Left ventricle myocardium superior (tissue), 1 donor: ENCODE results near the gene TM2D1. TPM values are rescaled to one million over a fixed set of nuclear protein-coding genes. Genes with fewer than 3 reads are reported as not detected.

ENCODE experiments used
- ATAC-seq: fragments of 200-7000 bp; cut with Tn5 transposase; one replicate; pipeline ENCODE4 v1.9.1; 2020; ENCODE audit warnings: mild to moderate bottlenecking, moderate library complexity
- DNase-seq: peaks from one replicate; pipeline ENCODE4 v3.0.0-alpha.2; 2020
- intact Hi-C: fragments of 100-400 bp; cut with micrococcal nuclease; formaldehyde crosslinking; loops from one replicate; pipeline ENCODE4 v1.11.0; 2022
- total RNA-seq: library from RNA; stranded (reverse); fragmentation: NEBNext Ultra II Directional; extraction: Animal tissue kit (Norgen Biotek cat#: 25700); gene quantifications from one replicate; pipeline ENCODE4 v1.2.1, GENCODE V29; 2021
- donor health status: DM: no; HTN: yes; CAD: no; lungs with severe emphysema.

Gene TM2D1
- total RNA-seq, 1 donor from 2014 or later: 33.0 TPM

DNA sequence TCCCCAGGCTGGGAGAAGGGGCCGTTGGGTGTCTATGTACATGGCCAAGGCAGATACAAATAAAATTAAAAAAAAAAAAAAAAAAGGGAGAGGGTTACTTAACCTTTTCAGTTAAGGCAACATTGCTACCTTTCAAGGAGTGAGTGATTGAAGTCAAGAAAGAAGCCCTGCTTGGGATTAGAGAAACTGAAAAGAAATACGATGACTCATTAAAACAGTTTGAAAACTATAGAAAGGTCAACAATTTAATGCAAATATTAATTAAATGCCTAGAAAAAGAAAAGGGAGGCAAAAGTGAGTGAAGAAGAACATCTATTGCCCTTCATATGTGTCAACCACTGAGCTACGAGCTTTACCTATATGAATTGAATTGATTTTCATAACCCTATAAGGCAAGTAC lies 69.5 kb downstream of the TM2D1 start:
- intact Hi-C loops: no loop called here
- DNase-seq (no peak), ATAC-seq (no peak)

DNA sequence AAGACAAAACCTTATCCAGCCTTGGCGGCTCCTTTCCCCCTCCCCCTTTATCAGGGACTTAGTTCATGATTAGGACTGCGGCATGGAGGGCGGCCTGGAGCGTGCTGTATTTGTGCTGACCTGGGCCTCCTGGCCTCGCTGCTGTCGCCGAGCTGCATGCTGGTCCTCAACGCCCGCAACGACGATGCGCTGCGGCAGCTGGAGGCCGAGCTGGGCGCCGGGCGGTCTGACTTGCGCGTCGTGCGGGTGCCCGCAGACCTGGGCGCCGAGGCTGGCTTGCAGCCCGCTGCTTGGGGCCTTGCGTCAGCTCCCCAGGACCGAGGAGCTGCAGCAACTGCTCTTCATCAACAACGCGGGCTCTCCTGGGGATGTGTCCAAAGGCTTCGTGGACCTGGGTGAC lies 70.9 kb downstream of the TM2D1 start:
- no peak for ATAC-seq
- no peak for DNase-seq
- intact Hi-C loops: no loop called here

DNA sequence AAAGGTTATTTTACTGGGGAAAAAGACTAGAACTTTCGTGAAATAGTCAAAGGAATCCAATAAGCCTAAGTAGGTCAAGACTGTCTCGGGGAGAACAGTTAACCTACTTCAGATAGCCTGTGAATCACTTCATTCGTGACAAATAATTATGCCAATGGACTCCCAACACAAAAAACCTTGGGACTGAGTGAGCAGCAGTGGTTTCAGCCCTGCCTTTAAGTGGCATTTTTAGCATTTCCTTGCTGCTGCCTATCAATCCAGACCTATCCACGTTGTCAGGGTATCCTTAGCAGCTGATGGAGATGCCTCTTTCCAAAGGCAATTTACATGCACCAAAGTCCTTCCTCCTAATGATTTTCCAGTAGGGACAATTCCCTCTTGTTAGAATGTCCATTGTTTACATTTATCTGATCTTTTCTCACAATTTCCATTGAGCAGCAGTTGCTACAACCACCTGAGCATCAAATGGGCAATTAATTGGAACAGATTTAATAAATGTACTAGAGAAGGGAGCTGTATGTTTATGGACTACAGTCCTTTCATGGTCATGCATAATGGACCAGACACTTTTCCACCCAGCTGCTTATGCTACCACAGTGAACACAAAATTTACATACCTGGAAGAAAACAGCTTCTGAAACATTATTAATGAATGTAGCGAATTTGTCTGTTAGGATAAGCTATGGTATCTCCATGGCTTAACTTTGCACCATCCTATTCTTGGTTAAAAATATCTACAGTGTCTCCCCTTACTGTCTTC lies 75.8 kb downstream of the TM2D1 start:
- ATAC-seq (no peak), DNase-seq (no peak)
- intact Hi-C loops: no loop called here

DNA sequence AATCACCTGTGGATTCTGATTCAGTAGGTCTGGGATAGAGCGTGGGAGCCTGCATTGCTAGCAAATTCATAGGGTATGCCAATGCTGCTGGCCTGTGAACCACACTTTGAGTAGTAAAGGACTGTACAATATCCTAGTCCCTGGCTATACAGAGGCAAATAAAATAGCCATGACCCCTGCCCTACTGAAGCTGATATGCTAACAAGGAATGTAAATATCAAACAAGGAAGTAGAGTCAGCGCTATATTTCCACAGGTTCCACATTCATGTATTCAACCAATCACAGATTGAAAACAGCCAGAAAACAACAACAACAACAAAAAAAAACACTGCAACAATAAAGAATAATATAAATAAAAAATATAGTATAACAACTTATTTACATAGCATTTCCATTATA lies 77.8 kb downstream of the TM2D1 start:
- no peak for ATAC-seq
- DNase-seq: no peak
- intact Hi-C loops: no loop called here

DNA sequence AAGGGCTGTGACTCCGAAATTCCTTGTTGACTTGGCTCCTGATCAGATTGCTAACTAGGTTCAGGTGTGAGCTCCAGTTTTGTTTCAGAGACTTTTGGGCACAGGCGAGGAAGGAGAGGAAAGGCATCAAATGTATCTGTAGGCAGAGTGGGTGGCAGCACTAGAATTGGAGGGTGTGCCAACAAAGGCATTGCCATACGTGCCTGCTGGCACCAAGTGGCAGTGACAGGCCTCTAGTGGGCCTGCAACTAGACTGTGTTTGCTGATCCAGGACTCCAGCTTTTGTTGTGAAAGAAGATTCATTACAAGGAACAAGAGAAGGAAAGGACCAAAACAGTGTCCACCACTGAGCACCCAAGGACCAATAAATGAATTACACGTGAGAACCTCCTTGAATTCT lies 79.5 kb downstream of the TM2D1 start:
- ATAC-seq (no peak), DNase-seq (no peak)
- intact Hi-C loops: no loop called here

DNA sequence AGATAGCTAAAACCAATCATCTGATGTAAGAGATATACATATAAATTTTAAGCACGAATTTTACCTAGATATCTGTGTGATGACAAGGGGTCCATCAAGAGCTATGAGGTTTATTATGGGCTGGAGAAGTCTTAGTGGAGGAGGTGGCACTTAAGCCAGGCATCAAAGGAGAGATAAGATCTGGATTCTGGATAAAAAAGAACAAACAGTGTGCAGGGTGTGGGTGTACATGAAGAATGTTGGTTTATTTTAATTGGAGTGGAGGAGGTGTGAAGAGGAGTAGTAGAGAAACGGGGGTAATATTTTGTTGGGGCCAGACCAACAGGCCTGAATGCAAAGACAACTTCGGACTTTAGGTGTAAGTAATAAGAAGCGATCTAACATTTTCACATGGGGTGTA lies 80.6 kb downstream of the TM2D1 start:
- intact Hi-C loops: no loop called here
- ATAC-seq: no peak

DNA sequence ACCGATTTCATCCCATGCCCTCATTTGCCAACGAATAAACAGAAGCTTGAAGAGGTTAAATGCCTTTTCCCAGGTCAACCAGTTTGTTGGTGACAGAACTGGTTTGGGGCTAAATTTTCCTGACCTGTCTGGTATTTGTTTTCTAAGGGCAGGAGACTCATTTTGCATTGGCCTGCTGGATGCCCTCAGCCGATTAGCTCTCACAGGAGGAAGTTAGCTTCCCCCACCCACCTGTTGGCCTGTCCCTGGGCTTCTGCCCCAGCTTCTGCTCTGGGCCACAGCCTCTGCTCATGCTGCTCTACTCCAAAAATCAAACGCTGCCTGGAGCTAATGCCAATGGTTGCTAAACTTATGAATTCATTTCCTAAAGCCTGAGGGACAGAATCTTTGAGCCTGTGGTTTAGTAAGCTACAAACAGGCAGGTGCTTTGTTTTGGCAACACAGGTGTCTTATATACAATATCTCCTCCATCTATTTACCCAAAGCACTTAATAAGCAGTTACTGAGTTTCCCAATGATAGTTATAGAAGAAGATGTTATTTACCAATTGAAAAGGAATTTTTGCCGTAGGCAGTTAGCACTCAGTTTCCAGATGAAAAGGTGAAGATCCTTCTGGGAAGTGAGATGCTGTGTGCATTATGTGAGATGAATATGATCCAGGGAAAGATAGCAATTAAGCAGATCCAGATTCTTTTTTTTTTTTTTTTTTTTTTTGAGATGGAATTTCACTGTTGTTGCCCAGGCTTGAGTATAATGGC lies 82.3 kb downstream of the TM2D1 start:
- intact Hi-C loops: no loop called here
- ATAC-seq: no peak
- DNase-seq: no peak

More for the DNA sequence above, 80.6 kb downstream of the TM2D1 start:
- no peak for DNase-seq

DNA sequence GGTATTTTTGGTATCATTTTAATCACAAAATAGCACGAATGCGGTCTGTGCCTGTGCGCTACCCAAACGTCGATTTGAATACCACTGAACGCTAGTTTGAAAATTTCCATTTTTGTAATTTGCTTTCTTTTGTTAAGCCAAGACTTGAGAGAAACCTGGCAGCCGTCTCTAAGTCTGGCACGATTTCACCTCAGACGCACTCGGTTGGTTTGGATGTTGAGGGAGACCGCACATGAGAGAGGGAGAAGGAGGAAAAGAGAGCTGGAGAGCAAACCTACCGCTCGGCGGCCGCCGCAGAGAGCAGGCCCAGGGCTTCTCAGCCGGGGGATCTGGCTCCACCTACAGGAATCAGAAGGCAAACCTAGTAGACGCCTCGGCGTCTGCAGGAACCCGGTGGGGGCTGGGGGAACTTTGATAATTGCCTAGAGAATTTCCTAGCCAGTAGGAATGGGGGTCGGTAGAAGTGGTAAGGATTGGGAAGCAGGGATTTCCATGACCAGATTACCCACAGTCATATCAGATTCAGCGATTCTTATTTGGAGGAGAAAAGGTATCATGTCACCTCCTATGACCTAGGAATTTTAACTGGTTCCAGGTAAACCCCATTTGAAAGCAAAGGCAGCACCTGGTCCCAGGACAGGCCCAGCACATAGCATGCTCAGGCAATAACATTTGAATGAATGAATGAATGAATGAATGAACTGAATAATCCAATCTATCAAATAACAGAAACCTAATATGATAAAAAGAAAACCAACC lies 83.2 kb downstream of the TM2D1 start:
- ATAC-seq (peak; percentile 83), DNase-seq (peak; percentile 83)
- intact Hi-C loops: no loop called here

DNA sequence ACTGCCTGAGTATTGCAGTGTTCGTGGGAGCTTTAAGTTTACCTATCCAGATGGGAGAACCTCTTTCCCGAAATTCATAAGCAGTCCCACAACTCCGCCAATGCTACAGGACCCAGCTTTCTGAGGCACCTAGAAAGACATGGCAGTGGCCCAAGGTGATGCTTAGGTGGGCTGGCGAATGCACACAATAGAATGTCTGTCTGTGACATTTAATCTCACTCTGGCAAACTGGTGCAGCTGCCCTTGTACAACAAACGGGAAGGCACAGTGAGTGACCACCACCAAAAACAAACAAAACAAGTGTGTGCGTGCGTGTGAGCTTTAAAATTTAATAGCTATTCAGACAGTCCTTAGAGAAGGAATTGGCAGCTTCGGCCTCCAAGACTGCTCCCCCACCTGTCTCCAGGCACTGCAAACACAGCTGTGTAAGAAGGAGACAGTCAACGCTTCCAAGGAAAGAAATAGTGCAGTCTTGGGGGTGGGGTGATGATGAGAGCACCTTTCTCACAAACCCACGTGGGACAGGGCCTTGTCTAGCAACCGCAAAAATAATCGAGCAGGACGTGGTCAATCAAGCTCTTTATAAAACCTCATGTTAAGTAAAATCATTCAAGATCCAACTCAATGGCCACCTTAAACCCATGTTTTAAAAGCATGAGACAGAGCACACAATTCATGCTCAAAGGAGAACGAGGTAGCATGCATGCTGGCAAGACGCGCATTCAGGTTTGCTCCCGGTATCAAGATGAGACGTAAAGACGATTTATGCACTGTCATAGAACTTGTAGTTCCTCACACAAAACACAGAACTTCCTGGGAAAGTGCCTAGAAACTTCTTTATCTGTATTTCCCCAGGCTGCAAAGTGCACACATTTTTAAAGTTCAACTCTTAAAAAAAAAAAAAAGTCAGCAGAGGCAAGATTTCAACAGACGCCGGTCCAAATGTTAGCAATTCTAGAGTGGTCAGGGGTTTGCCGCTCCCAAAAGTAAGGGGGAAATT lies 84.1 kb downstream of the TM2D1 start:
- DNase-seq: no peak
- intact Hi-C loops: no loop called here
- ATAC-seq: peak; percentile 60

DNA sequence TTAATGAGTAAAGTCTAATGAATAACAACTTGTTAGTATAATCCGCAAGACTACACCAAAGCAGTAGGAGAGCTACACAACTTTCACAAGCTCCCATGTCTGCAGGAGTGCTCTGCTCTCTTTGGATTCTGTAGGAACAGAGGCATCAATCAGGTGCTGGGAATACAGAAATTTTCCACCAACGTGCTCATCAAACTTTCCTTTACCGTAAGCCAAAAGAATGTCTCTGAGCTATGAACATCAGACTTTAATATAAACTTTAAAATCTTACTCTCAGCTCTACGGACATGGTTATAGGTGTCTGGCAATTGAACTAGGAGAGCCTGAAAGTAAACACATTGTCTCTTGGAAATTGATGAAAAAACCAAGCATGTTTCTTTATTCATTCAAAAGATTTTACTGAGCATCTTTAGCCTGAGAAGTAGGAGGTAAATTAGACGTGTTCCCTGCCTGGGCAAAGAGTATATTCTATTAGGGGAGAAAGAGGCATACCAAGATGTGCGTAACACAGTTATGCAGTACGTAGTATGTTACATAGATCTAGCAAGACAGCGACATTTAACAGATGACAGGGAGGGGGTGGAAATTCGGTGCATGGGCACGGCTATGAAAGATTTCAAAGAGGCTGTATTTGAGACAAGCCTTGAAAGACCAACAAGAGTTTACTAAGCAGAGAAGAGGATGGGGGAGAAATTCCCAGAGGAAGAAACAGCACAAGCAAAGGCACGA lies 85.2 kb downstream of the TM2D1 start:
- intact Hi-C loops: no loop called here

DNA sequence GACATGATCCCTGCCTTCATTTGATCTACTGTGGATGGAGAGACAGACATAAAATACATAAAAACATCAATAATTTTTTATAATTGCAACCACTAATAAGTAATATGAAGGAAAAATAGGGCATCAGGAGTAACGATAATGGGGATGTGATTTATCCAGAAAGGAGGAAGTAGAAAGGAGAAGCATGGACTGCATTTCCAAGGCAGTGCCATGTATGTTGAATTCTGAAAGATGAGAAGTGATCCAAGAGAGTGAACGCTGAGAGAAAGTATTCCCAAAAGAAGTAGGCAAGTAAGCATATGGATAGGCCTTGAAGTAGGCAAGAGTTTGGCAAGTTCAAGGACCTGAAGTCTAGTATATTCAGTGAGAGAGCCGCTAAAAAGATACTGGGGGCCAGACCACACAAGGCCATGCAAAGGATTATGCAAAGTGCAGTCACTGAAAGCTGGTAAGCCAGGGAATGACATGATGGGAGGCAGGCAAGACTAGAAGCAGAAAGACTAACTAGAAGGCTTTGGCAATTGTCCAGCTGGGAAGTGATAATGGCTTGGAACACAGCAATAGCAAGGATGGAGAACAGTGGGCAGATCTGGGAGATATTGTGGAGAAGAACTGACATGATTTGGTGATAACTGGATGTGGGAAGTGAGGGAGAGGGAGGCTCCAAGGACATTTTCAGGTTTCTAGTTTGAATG lies 85.9 kb downstream of the TM2D1 start:
- intact Hi-C loops: no loop called here
- ATAC-seq (no peak), DNase-seq (no peak)

More for the DNA sequence above, 85.2 kb downstream of the TM2D1 start:
- DNase-seq (no peak), ATAC-seq (no peak)

DNA sequence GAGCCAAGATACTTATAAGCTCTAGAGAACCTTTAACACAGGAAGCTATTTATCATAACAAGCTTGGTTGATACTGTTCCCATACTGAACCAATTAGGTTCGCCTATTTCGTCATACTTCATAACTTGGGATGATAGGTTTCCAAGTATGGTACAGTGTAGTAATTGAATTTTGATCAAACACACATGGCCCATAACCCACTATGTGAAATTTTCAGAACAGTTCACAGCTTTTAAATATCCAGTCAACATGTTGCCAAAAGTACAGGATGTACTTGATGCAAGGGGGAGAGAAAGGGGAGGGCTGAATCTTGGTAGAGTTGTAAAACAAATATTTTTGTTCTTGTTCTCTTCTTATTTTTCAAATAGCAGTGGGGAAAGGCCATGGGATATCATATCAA lies 86.6 kb downstream of the TM2D1 start:
- DNase-seq (no peak), ATAC-seq (peak; percentile 83)
- intact Hi-C loops: no loop called here

DNA sequence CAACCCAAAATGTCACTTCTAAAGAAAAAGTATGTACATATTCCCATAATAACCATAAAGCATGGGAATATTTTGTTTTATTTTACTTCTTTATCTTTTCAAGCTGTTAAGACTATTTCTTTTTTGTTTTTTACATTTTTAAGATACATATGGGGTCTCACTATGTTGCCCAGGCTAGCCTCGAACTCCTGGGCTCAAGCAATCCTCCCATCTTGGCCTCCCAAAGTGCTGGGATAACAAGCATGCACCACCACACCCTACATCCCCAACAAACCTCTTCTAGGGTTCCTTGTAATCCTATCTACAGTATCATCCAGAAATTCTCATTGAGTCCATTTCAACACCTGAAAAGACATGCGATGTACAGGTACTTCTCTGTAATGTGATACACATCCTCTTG lies 87.5 kb downstream of the TM2D1 start:
- ATAC-seq (no peak), DNase-seq (no peak)
- intact Hi-C loops: no loop called here

DNA sequence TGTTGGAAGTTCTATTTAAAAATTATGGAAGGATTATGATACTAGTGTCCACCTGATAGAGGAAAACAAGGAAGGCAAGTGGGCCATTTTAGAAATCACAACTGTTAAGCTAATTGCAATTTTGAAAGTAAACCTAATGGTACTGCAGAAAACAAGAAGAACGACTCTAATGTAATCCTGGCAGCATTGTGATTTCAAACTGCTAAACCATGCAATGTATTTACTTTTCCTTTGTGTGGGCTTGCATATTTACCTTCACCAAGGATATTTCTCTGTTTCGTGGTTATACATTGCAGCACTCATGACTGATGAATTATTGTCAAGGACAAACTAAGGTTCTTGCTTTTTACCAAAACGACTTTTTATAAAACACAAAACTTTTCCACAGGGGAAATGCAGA lies 88.1 kb downstream of the TM2D1 start:
- intact Hi-C loops: no loop called here
- DNase-seq (no peak), ATAC-seq (no peak)

DNA sequence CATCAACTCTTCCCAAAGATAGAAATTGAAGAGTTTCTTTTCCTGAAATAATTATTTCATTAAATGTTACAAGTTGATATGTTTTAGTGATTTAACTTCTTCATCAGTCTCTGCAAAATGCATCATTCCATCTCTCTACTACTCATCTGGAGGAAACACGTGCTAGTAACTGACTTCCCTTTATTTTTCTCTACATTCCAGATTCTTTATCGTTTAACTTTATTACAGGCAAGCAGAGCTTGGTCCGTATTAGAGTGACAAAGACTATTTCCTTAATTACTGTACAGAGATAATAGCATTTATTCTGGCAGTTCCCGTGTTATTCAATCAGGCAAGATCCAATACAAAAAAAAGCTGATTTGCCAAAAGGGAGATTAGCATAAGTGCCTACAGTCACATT lies 88.6 kb downstream of the TM2D1 start:
- DNase-seq (no peak), ATAC-seq (no peak)
- intact Hi-C loops: no loop called here

DNA sequence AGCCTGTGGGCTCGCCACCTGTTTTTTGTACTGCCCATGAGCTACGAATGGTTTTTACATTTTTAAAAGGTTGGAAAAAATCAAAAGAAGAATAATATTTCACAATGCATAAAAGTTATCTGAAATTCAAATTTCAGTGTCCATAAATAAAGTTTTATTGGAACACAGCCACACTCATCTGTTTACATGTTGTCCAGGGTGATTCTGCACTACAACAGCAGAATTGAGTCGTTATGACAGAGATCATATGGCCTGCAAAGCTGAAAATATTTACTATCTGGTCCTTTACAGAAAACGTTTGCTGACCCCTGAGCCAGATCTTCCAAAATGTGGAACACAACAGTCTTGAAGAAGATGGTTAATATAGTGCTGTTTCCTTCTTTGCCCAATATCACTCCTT lies 89.4 kb downstream of the TM2D1 start:
- intact Hi-C loops: no loop called here
- ATAC-seq: no peak
- DNase-seq: no peak

DNA sequence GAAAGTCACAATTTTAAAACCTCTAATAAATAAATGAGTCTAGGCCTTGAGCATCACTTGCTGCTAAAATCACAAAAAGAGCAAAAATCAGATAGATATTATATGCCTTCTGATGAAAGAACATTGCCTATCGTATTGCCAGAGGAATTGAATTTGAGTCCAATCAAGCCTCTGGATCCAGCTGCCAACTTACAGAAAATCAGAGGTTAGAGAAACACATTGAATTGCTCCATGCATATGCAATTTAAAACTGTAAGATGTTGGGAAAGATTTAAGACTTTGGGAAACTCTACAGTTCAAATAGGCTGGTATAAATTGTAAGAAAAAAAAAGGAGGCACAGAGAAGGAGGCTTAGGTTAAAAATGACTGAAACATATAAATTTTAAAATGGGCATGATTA lies 93.5 kb downstream of the TM2D1 start:
- intact Hi-C loops: no loop called here

More for the DNA sequence above, 93.5 kb downstream of the TM2D1 start:
- DNase-seq (no peak), ATAC-seq (no peak)
